ENCODE results near the gene PPP1R37.
A peak's percentile ranks its signal among the peaks of the same experiment; 100 is the strongest.

Gene PPP1R37

DNA sequence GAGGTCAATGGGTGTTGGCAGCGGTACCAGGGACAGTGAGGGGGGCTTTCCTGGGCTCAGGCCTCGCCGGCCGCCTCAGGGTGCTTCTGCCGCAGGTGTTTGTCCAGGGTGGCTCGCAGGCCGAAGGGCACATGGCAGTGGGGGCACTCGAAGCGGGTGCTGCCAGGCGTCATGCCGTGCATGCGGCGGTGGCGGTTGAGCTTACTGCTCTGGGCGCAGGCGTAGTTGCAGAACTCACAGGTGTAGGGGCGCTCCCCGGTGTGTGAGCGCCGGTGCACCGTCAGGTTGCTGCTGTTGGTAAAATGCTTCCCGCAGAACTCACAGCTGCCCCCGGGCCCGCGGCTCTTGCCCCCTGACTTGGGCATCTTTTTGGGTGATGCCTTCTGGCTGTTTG lies 21.4 kb upstream of the PPP1R37 start:
- no peak for DNase-seq

DNA sequence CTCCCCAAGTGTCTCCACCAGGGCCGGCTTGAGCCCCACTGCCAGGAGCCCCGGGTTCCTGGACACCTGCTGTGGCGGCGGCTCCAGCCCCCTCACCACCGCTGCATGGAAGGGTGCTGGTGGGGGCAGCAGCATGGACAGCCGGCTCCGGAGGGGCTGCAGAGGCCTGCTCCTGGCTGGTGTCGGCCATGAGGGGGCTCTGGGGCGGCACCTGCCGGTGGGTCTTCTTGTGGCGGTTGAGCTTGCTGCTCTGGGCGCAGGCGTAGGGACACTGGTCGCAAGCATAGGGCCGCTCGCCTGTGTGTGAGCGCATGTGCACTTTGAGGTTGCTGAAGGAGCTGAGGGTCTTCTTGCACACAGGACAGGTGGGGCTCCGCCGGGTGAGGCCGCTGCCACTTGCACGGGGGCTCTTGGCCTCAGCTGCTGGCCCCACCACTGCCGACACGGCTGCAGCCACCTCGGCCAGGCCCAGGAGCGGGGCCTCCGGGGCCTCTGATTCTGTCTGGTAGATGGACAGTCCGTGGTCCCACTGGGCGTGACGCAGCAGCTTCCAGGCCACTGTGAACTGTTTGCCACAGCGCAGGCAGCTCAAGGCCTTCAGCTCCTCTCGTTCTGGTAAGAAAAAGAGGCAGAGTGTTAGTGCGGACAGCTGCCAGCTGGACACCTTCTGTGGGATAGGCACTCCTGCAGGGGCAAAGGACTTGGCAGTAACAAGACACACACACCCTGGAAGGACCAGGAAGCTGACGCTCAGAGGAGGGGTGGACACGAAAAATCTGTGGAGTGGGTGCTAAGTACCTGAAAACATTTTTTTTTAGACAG lies 20.8 kb upstream of the PPP1R37 start:
- DNase-seq = no peak

DNA sequence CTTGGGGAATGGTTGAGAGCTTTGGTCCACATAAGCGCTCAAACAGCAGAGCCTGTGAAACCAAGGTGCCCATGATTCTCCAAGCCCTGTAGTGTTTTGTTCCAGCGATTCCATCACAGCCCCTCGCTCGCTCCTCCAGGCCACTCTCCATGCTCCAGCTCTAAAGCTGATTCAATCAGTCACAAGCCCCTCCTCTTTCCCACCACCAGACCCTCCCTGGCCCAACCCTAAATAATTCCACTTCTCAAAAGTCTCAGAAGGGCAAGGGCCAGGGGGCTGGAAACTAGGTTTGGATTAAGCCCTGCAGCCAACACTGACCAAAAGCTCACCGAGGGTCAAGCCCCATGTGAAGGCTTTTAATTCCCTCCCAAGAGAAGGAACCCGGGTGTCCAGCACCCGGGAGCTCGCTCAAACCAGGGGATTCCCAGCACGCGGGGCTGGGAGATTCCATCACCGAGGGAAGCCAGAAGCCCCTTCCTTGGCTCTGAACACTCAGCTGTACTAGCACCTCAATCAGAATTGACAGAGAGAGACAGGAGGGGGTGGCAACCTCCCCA lies 18.2 kb upstream of the PPP1R37 start:
- no peak for DNase-seq

GRCh38 chr19:45075301-45076028 lies 17.5 kb upstream of the PPP1R37 start:
- peak; percentile 46 for DNase-seq

DNA sequence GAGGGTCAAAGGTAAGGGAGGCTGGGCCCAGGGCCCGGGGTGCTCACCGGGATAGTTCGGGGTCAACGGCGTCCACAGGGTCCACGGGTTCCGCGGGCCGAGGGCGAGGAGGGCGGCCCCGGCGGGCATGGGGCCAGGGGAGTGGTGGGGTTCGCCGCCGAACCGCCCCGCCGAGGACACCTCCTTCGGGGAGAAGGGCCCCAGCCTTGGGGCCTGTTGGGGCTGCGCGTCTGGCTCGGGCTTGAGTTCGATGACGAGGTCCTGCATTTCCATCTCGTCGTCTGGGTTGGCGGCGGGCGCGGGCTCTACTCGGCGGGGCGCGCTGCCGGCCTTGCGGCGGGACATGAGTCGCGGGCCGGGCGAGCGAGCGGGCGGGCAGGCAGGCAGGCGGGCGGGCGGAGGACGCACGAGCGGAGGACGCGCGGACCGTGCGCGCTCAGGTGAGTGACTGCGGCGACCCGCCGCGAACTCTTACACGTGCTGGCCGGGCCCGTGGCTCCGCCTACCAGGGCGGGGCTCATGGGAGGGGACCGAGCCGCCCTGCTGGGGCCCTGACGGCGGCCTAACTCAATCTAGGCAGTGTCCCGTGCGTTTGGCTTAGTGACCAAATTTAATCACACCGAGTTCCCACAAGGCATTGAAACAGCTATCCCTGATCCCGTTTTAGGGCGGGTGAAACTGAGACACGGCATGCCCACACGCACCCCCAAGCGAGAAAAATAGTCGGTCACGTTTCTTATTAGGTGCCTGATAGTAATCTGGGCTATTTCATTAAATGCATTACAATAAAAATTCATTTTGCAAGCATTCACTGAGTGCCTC lies 16.7 kb upstream of the PPP1R37 start, which contains the start of gene ZNF296:
Gene ZNF296, minus strand, starts transcription at position 450 of the 822 bp plus-strand sequence. Its CDS starts 105 bp downstream, at position 345.
- peak; percentile 34 for DNase-seq

GRCh38 chr19:45076851-45077730 lies 15.9 kb upstream of the PPP1R37 start:
- no peak for DNase-seq

DNA sequence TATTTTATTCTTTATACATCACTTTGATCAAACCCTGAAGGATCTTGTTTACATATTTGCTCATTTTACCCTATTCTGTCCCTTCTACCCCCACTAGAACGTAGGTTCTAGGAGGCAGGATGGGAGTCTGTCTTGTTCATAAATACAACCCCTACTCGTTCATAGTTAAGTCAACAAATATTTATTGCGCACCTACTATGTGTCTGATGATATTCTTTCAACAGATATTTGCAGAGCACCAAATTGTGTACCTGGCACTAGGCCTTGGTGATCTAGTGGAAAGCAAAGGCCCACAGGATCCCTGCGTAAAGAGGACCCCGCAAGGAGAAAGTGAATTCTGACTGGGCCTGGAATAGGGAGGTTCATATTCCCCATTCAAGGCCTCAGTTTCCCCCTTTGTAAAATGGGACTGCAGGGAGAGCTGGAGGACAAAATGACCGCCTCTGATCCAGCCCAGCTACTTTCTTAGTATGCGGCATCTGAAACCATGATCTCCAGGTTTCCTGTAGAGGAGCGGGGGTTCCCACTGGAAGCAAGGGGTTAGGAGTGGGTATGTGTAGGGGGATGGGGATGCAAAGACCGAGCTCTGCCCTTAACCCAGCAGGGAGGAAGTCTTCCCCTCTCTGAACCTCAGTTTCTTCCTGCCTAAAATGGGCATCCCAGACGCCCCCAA lies 14.5 kb upstream of the PPP1R37 start:
- DNase-seq = no peak

- peak; percentile 43 for DNase-seq
Observed at GRCh38 chr19:45079063-45079910, 13.7 kb upstream of the PPP1R37 start, which contains the start of gene GEMIN7. TSS of gene GEMIN7 (plus strand) at chr19:45079260. CDS start at chr19:45090115, 10,855 bp downstream.

DNA sequence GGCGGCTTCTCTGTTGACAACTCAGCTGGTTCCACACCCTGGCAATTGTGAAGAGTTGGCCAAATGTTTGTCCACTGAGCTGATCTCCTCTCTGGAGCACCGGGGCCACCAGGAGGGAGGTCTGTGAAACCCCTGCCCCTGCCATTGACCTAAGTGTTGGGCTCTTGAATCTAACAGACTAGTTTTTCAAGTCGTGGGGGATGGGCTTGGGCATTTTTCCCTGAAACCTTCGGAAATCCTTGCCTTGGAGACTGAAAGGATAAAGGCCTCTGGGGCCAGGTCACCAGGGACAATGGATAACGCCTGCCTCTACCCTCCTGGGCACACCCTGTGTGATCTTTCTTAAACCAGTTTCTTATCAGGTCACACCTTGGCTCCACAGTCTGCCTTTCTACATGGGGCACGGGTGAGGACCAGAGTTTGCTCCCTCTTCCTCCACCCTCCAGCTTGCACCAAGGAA lies 13.0 kb upstream of the PPP1R37 start:
- DNase-seq = no peak

DNA sequence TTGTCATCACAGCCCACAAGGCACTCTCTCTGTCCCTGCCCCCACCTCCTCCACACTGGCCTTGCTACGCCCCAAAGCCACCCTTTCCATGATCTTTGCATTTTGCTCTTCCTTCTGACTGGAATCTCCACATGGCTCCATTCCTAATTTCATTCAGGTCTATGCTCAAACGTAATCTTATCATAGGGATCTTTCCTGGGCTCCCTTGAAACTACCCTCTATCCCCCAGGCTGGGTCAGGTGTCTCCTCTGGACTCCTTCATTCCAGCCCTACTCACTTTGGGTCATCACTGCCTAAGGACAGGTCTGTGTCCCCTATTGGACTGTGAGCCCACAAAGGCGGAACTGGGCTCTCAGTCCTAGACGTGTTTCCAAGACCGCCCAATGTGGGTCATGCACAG lies 10.8 kb upstream of the PPP1R37 start:
- no peak for DNase-seq

- no peak for DNase-seq
Observed at GRCh38 chr19:45086480-45086879, 6.5 kb upstream of the PPP1R37 start.

- no peak for DNase-seq
Observed at GRCh38 chr19:45087531-45087930, 5.4 kb upstream of the PPP1R37 start.

DNA sequence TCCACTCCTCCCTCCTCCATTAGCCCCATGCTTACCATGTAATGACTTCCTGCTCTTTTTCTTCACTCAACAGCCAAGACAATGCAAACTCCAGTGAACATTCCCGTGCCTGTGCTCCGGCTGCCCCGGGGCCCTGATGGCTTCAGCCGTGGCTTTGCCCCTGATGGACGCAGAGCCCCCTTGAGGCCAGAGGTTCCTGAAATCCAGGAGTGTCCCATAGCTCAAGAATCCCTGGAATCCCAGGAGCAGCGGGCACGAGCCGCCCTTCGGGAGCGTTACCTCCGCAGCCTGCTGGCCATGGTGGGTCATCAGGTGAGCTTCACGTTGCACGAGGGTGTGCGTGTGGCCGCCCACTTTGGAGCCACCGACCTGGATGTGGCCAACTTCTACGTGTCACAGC lies 2.9 kb upstream of the PPP1R37 start:
- DNase-seq = no peak

GRCh38 chr19:45090606-45091005 lies 2.4 kb upstream of the PPP1R37 start:
- no peak for DNase-seq

DNA sequence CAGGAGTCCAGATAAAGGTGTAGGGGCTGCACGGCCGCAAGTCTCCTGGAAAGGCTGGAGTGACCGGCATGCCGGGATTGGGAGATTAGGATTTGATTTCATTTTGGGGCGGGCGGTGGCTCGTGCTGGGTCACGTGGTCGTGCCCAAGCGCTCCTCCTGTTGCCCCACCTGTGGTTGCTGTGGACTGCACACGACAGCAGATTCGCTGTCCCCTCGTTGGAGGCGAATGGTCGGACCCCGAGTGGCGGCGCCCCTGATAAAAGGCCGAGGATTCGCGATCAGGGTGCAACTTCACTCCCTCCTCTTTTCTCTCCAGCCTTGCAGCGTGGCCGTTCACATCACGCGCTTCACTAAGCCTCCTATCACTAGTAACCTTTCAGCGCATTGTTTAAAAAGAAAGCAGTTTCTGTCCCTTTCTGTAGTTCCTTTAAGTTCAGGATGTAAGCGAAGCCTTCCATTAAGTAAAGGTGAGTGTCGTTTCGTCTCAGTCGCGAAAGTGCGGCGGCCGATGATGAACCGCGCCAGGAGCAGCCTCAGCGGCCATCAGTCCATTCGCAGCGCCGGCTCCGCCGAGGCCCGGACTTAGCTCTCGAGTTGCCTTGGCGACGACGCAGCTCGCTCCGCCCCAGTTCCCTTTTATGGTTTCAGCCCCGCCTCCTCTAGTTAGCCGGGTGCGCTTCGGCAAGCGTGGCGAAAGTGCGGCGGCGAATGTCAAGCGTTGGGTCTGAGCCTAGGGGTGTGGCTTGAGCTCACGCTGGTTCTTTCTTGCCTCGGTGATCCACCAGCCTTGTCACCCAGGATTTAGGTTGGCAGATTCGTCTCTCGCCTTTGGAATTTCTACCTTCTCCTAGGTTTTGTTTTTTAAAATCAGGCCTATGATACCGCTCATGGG lies 1.7 kb upstream of the PPP1R37 start:
- DNase-seq = peak; percentile 96

DNA sequence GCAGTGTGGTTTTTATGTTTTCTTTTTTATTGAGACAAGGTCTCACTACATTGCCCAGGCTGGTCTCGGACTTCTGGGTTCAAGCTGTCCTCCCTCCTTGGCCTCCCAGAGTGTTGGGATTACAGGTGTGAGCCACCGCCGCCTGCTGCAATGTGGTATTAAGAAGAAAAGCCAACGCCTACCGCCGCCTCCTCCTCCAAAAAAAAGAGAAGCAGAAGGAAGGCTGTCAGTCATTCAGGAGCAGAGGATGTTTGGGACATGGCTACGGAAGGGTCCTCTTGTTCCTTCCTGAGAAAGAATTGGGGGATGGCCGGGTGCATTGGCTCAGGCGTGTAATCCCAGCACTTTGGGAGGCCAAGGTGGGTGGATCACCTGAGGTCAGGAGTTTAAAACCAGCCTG lies 1.2 kb downstream of the PPP1R37 start:
- no peak for DNase-seq

DNA sequence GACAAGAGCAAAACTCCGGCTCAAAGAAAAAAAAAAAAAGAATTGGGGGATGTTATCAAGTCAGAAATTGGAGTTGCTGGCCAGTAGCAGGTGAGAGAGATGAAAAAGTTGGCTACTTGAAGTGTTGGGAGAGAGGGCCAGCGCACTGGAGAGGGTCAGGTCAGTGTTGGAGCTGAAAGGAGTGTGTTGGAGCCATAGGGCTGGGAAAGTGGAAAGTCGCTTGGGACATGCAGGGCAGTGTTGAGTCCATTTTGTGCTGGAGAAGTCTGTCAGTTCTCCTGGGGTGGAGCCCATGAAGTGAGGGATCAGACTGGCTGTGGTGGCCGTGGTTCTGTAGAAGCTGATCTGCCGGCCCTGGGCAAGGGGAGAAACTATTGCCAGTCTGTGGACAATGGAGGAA lies 1.7 kb downstream of the PPP1R37 start:
- DNase-seq = no peak

DNA sequence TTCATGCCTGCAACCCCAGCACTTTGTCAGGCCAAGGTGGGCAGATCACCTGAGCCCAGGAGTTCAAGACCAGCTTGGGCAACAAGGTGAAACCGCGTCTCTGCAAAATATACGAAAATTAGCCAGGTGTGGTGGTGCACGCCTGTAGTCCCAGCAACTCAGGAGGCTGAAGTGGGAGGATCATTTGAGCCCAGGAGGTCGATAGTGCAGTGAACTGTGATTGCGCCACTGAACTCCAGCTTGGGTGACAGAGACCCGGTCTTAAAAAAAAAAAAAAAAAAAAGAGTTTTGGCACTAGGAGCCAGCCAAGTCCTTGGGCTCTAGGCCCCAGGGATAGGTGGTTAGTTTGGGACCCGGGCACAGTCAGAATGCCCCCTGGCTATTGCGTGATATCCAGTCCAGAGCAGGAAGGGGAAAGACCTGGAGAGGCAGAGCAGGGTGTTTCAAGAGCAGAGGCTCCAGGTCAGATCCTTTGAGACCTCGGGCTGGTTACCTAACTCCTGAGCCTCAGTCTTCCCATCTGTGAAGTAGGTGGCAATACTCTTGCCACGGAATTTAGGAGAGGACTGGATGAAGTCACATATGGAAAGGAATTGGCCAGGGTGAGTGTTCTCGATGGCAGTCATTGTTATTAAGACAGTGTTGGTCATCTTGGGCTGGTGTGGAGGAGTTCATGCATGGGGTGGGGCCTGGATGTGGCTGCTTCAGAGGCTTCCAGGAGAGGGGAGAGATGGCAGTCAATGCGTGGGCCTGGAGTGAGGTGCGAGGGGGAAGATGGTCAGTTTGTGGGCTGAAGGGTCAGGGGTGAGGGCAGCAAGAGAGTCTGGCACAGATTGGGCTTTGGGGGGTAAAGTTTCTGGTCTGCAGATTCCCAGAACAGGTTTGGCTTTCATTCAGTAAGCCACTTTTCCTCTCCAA lies 2.8 kb downstream of the PPP1R37 start:
- no peak for DNase-seq

Data from DMS 273 treated with DMSO at 0.1 percent for 48 hours (cell line).